NCI-H1092 (cell line): ENCODE results near the gene LSAMP.
"Not testable (repeated sequence)": the region's sequence is repeated elsewhere in the genome, so short reads cannot be mapped to it uniquely, and the experiment has no call there.

Source experiments
- DNase-seq: peaks from one replicate; lab custom pipeline; 2025; lab: John Stamatoyannopoulos, UW

LSAMP gene

GRCh38 chr3:115800065-115800464 is 645.2 kb downstream of the LSAMP start:
- not testable (repeated sequence) for DNase-seq

GRCh38 chr3:115792206-115792955 is 652.9 kb downstream of the LSAMP start:
- no peak for DNase-seq

- DNase-seq: not testable (repeated sequence)
These were observed 653.8 kb downstream of the LSAMP start for GRCh38 chr3:115791271-115792153.

DNA sequence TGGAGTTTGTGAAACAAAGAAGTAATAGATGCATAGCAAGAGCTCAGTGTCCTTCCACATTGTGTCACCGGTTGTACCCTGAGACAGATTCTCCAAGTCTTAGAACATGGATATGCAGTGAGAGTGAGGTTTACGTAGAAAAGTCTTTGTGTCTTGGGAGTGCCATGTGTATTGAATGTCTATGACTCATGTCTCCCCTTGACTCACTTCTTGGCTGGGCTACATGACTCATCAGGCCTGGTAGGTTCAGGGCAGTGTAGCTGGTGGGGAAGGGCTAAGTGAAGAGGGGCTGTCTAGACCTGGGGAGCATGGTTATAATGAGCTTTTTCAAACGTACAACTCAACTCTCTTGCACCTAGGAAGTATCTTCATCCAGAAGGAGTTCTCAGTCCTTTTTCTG is 654.5 kb downstream of the LSAMP start:
- DNase-seq: no peak

DNA sequence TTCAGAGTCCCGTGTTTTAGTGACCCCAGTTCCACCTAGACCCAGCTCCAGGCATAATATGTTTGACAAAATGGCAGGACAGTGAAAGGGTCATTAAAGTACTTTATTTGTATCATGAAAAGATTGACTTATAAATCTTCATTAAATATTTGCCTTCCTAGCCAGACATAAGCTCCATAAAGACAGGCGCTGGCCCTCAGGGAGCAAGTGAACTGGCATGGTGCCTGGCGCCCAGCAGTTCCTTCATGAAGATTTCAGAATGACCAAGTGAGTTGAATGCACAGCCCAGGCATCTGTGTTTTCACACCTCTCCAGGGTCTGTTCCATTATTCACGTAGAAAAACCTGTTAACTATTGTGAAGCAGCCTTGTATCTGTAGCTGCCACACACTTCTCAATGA is 655.8 kb downstream of the LSAMP start:
- DNase-seq: no peak

GRCh38 chr3:115788921-115789470 is 656.3 kb downstream of the LSAMP start:
- no peak for DNase-seq

DNA sequence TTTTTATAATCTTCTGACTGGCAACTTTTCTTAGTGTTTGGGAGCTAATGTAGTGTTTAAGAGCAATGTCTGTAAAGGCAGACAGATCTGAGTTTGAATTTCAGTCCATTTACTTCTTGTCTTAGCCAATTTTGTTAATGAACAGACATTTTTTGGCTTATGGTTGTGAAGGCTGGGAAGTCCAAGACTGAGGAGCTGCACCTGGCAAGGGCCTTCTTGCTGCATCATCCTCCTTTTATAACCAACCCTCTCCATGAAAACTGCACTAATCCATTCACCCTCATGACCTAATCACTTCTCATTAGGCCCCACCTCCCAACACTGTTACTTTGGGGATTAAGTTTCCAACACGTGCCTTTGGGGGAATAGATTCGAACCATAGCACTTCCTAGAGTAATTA is 657.5 kb downstream of the LSAMP start:
- DNase-seq: no peak

- no peak for DNase-seq
These were observed 659.5 kb downstream of the LSAMP start for GRCh38 chr3:115785782-115786181.

DNA sequence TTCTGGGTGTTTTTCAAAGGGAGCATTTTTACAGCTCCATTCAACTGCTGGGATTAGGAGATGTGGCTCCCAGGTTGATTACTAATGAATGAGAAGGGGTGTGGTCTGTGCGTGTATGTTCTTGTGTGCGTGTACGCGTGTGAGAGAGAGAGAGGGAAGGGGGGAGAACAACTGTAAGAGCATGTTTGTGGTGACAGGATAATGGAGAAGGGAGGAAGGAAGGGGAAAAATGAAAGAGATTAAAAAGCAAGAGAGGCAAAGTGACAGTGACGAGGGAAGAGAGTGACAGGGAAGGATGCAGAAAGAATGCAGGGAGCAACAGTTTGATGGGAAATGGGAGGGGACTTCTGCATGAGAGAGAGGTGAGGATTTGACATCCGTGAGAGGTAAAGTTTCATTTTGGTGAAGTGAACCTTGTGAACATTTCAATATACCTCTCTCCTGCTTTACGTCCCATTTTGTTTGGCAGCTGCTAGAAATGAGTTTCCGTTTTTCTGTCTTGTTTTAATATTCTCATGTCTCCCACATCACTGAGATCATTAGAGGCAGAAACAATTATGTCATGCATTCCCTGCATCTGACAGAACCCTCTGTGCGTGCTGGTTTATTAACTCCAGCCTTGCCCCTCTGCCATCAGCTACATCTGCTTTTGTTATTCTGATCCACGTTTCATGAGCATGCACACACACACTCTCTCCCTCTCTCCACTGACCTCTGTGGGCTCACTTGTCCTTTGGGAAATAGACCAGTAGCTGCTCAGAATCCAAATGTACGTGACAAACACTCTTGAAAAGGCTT is 660.3 kb downstream of the LSAMP start:
- no peak for DNase-seq

- DNase-seq: peak; percentile 94
These were observed 661.1 kb downstream of the LSAMP start for GRCh38 chr3:115783938-115784738.

- not testable (repeated sequence) for DNase-seq
These were observed 661.9 kb downstream of the LSAMP start for GRCh38 chr3:115783426-115783825.

- no peak for DNase-seq
These were observed 666.3 kb downstream of the LSAMP start for GRCh38 chr3:115779011-115779410.

GRCh38 chr3:115772951-115773350 is 672.3 kb downstream of the LSAMP start:
- no peak for DNase-seq

DNA sequence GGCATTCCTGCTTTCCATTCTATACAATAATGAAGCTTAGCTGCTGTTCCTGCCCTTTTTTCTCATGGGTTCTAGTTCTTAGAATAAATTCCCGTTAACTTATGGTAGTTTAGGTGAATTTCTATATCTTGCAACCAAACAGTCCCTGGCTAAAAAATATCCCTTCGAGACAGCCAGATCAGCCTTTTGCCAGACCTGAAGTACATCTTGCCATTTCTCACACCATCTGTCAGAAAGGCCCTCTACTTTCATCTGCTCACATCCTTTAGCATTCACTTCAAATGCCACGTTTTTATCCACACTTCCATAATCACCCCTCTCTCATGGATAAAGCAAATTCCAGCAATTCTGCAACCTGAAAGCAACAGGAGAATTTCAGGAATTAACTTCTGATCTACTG is 676.6 kb downstream of the LSAMP start:
- no peak for DNase-seq

- DNase-seq: no peak
These were observed 678.5 kb downstream of the LSAMP start for GRCh38 chr3:115766587-115767482.

DNA sequence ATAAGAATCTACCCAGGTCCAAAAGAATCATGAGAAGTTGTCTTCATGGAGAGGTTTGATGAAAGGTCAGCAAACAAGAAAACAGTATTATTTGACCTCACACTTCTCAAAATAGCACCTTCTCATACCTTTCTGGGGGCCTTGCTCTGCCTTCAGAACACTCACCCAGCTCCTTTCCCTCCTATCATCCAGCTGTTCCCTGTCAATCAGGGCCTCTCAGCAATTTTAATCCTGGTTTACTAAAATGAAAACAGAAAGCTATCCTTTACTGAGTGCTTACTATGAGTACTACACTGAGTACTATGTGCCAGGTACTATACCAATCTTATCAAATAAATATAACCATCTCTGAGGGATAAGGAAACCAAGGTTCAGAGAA is 683.4 kb downstream of the LSAMP start:
- DNase-seq: no peak

GRCh38 chr3:115760716-115761115 is 684.6 kb downstream of the LSAMP start:
- no peak for DNase-seq

GRCh38 chr3:115758076-115758763 is 687.1 kb downstream of the LSAMP start:
- peak; percentile 3 for DNase-seq

- DNase-seq: not testable (repeated sequence)
These were observed 692.3 kb downstream of the LSAMP start for GRCh38 chr3:115752978-115753377.
